CD14-positive monocyte (primary cell): ENCODE measurements around the gene CKAP4. TPM values are rescaled to one million over a fixed set of nuclear protein-coding genes. Genes with fewer than 3 reads are reported as not detected.

Source experiments
- DNase-seq, 3 donors: peaks; one replicate each; pipeline ENCODE4 v3.0.0-alpha.2; 2011 to 2022
- H2AFZ ChIP-seq: 2 replicates; pipeline ENCODE4 v1.6.0; 2012; ENCODE audit warnings: mild to moderate bottlenecking, low read depth, low read length, inconsistent platforms; ENCODE audit not compliant: insufficient read depth, poor library complexity, severe bottlenecking
- H3K27ac ChIP-seq, 2 donors: 1 replicate in 1 of 2; 2 replicates in 1 of 2; pipeline ENCODE4 v1.5.1; 2012 to 2013; ENCODE audit warnings: low read length in 2 of 2, control low read depth in 1 of 2, inconsistent platforms in 1 of 2, low read depth in 1 of 2, mild to moderate bottlenecking in 1 of 2
- H3K27me3 ChIP-seq, 2 donors: one replicate each; pipeline versions ENCODE4 v1.6.0 to v1.6.1; 2011 to 2013; ENCODE audit warnings: low read length in 2 of 2; ENCODE audit not compliant: control insufficient read depth in 2 of 2, insufficient read depth in 2 of 2
- H3K36me3 ChIP-seq, 2 donors: replicated peaks in 1 of 2; 1 replicate in 1 of 2; 2 replicates in 1 of 2; pipeline versions ENCODE4 v1.5.1 to v1.6.1; 2012 to 2013; ENCODE audit warnings: low read length in 2 of 2, control low read depth in 1 of 2, inconsistent platforms in 1 of 2, mild to moderate bottlenecking in 1 of 2; ENCODE audit not compliant: insufficient read depth in 2 of 2, control insufficient read depth in 1 of 2
- H3K4me1 ChIP-seq, 2 donors: 1 replicate in 1 of 2; 2 replicates in 1 of 2; pipeline versions ENCODE4 v1.5.1 to v1.6.1; 2012 to 2013; ENCODE audit warnings: low read length in 2 of 2, control low read depth in 1 of 2, inconsistent platforms in 1 of 2, mild to moderate bottlenecking in 1 of 2, moderate library complexity in 1 of 2; ENCODE audit not compliant: insufficient read depth in 2 of 2, control insufficient read depth in 1 of 2
- H3K4me2 ChIP-seq: replicated peaks from 2 replicates; pipeline ENCODE3; 2012; ENCODE audit warnings: low read length, moderate library complexity, mild to moderate bottlenecking; ENCODE audit not compliant: poor library complexity, severe bottlenecking; ENCODE audit errors: extremely low read depth
- H3K4me3 ChIP-seq, 3 experiments: fragments of 200-600 bp in 1 of 3; sonication (generic) in 1 of 3; replicated peaks in 1 of 3; 1 replicate in 2 of 3; 2 replicates in 1 of 3; pipeline ENCODE4 v1.5.1; 2011 to 2013; ENCODE audit warnings: low read length in 3 of 3, mild to moderate bottlenecking in 3 of 3, control low read depth in 2 of 3, low read depth in 2 of 3, inconsistent platforms in 1 of 3, moderate library complexity in 1 of 3
- H3K79me2 ChIP-seq: 2 replicates; pipeline ENCODE4 v1.6.0; 2012; ENCODE audit warnings: mild to moderate bottlenecking, control low read depth, inconsistent platforms, low read length, moderate library complexity; ENCODE audit not compliant: insufficient read depth
- H3K9ac ChIP-seq: 2 replicates; pipeline ENCODE4 v1.6.0; 2017; ENCODE audit warnings: low read length, mild to moderate bottlenecking; ENCODE audit not compliant: insufficient read depth, poor library complexity, severe bottlenecking
- H3K9me3 ChIP-seq, 2 donors: replicated peaks in 1 of 2; 1 replicate in 1 of 2; 2 replicates in 1 of 2; pipeline versions ENCODE4 v1.5.1 to v1.6.1; 2012 to 2013; ENCODE audit warnings: low read length in 2 of 2, control low read depth in 1 of 2; ENCODE audit not compliant: control insufficient read depth in 1 of 2, insufficient read depth in 1 of 2
- H4K20me1 ChIP-seq: 2 replicates; pipeline ENCODE4 v1.6.0; 2012; ENCODE audit warnings: mild to moderate bottlenecking, low read length, control low read depth, moderate library complexity; ENCODE audit not compliant: insufficient read depth
- H3K27ac Mint-ChIP-seq, 7 donors: one replicate each; pipeline ENCODE4 v1.8.0; 2020; ENCODE audit warnings: mild to moderate bottlenecking in 7 of 7, mixed read lengths in 7 of 7, moderate library complexity in 6 of 7, inconsistent platforms in 2 of 7
- H3K27me3 Mint-ChIP-seq, 3 donors: one replicate each; pipeline ENCODE4 v1.8.0; 2021 to 2022; ENCODE audit warnings: low read depth in 3 of 3, mild to moderate bottlenecking in 3 of 3, mixed read lengths in 3 of 3, moderate library complexity in 3 of 3, inconsistent platforms in 1 of 3
- H3K36me3 Mint-ChIP-seq, 2 donors: one replicate each; pipeline ENCODE4 v1.8.0; 2020; ENCODE audit warnings: mixed read lengths in 2 of 2, inconsistent platforms in 1 of 2, mild to moderate bottlenecking in 1 of 2
- H3K4me1 Mint-ChIP-seq: one replicate; pipeline ENCODE4 v1.8.0; 2020; ENCODE audit warnings: mild to moderate bottlenecking, mixed read lengths
- H3K4me3 Mint-ChIP-seq, 2 donors: one replicate each; pipeline ENCODE4 v1.8.0; 2020; ENCODE audit warnings: mild to moderate bottlenecking in 2 of 2, mixed read lengths in 2 of 2, moderate library complexity in 1 of 2
- H3K9me3 Mint-ChIP-seq, 7 donors: one replicate each; pipeline ENCODE4 v1.8.0; 2020 to 2022; ENCODE audit warnings: mixed read lengths in 7 of 7, mild to moderate bottlenecking in 6 of 7, moderate library complexity in 6 of 7, inconsistent platforms in 2 of 7
- WGBS: methylation state at CpG from one replicate; pipeline ENCODE4 v1.1.5; 2013; ENCODE audit warnings: missing lambda C conversion rate; ENCODE audit not compliant: insufficient coverage; 5-methylcytosine and 5-hydroxymethylcytosine counted together
- intact Hi-C, 2 donors: fragments of 100-400 bp; cut with micrococcal nuclease; formaldehyde crosslinking; loops; one replicate each; pipeline versions ENCODE4 v1.15.0 to v1.15.1; 2023
- polyA plus RNA-seq, 3 donors: library from polyadenylated mRNA; depleted of rRNA in 1 of 3; unstranded in 2 of 3; stranded (reverse) in 1 of 3; fragments of 300-500 nt in 2 of 3; fragments of >200 nt in 1 of 3; fragmentation: Illumina TruSeq in 2 of 3; gene quantifications; 1 replicate in 2 of 3; 2 replicates in 1 of 3; pipeline ENCODE4 v1.2.3, GENCODE V29; 2012 to 2021
- TF ChIP-seq, protein P1 (sequence below): fragments of 200-600 bp; IDR thresholded peaks from one replicate; pipeline ENCODE4 v1.8.0; 2022; ENCODE audit warnings: antibody characterized with exemption, mild to moderate bottlenecking

Gene CKAP4
- polyA plus RNA-seq, 3 donors: 46.9 to 59.4 (median 55.9) TPM

DNA sequence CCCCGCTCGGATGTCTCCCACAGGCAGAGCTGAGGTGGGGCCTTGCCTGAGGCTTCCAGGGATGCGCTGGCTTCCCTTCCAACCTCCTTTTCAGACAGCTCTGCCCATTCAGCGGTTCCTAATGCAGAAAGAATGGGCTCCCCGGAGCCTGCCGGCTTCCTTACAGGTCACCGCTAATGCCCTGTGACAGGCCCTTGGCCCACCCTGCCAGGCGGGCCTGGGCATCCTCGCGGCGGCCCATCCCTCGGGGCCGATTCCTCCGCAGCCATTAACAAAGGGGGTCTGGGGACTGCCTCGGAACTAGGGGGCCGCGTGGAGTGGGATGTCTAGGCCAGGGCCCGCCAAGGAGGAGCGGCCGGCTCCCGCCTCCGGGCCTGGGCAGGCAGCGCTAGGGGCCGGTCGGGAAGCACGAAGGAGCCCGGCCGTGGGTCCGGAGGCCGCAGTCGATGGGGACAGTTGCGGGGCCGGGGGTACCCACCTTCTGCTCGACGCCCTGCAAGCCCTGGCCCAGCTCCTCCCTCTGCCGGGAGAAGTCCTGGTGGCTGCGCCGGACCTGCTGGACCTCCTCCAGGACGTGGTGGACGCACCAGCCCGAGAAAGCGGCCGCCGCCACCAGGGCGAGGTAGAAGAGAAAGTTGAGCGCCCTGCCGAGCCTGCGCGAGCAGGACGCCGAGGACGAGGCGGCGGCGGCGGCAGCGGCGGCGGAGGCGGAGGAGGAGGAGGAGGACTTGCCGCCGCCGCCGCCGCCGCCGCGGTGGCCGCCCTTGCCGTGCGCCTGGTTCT is 738 bp downstream of the CKAP4 start:
- Histone ChIP-seq H3K27ac (peak overlapping the region; percentile 98 to 99), H2AFZ (peak overlapping the region; percentile 68)

DNA sequence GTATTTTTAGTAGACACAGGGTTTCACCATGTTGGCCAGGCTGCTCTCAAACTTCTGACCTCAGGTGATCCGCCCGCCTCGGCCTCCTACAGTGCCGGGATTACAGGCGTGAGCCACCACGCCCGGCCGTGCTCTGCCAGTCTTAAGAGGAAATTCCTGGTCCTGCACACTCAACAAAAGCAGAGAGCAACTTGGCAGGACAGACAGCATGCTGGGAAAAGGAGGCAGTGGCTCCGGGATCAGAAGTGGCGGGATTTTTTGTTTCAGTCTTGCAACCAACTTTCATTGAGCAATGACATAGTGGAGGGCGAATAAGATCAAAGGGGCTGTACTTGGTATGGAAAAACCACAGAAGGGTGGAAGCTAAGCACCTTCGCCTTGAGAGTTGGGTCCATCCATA is 2.1 kb downstream of the CKAP4 start:
- H3K79me2 ChIP-seq: peaks cover 66% of the 10 kb centered on the region
- H3K9ac ChIP-seq: peak overlapping the region; percentile 97
- Mint-ChIP-seq H3K36me3 (peaks cover 32 to 43% of the 10 kb centered on the region in 2 donors), H3K4me1 (peaks cover 58% of the 10 kb centered on the region), H3K27ac (peak overlapping the region; percentile 95 to 99 (median 96)), H3K4me3 (peak overlapping the region; percentile 88 to 89), H3K9me3 (peaks cover 0 to 4% (median 0%) of the 10 kb centered on the region in 7 donors), H3K27me3 (peaks cover 0 to 4% (median 0%) of the 10 kb centered on the region in 3 donors)
- H3K4me1 ChIP-seq: peaks cover 59 to 64% of the 10 kb centered on the region in 2 donors
- H2AFZ ChIP-seq: no peak overlapping the region
- peak in 1 of 3 donors; percentile 21 for DNase-seq
- H3K27ac ChIP-seq: peak overlapping the region; percentile 98 to 99
- WGBS: 64% methylated on average over 5 of the region's 12 CpGs
- H3K36me3 ChIP-seq: peaks cover 17 to 39% of the 10 kb centered on the region in 2 donors
- no peaks in the 10 kb centered on the region for H3K9me3 ChIP-seq
- peaks cover 51% of the 10 kb centered on the region for H4K20me1 ChIP-seq
- intact Hi-C loops: loop anchor here (2.0 to 5.0 kb wide), 5 partner anchors 19 to 112 kb away; partner anchors contain the start of genes TCP11L2 (in 2 of the 2) and POLR3B (in 1 of the 2)
- peak overlapping the region; percentile 98 for H3K4me2 ChIP-seq
- peak overlapping the region in 2 of 3 experiments; percentile 26 to 90 for H3K4me3 ChIP-seq
- TF ChIP-seq, protein P1, sequence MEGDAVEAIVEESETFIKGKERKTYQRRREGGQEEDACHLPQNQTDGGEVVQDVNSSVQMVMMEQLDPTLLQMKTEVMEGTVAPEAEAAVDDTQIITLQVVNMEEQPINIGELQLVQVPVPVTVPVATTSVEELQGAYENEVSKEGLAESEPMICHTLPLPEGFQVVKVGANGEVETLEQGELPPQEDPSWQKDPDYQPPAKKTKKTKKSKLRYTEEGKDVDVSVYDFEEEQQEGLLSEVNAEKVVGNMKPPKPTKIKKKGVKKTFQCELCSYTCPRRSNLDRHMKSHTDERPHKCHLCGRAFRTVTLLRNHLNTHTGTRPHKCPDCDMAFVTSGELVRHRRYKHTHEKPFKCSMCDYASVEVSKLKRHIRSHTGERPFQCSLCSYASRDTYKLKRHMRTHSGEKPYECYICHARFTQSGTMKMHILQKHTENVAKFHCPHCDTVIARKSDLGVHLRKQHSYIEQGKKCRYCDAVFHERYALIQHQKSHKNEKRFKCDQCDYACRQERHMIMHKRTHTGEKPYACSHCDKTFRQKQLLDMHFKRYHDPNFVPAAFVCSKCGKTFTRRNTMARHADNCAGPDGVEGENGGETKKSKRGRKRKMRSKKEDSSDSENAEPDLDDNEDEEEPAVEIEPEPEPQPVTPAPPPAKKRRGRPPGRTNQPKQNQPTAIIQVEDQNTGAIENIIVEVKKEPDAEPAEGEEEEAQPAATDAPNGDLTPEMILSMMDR: no peak
- no peaks in the 10 kb centered on the region for H3K27me3 ChIP-seq

More for the DNA sequence above, 738 bp downstream of the CKAP4 start:
- WGBS: 6% methylated on average over 67 of the region's 71 CpGs
- peaks cover 24 to 31% of the 10 kb centered on the region in 2 donors for H3K36me3 Mint-ChIP-seq
- peak overlapping the region; percentile 60 to 90 (median 77) for H3K4me3 ChIP-seq
- H3K27ac Mint-ChIP-seq: peak overlapping the region; percentile 95 to 99 (median 96)
- no peaks in the 10 kb centered on the region for H3K9me3 ChIP-seq
- TF ChIP-seq, protein P1: no peak
- peaks cover 40% of the 10 kb centered on the region for H4K20me1 ChIP-seq
- H3K27me3 ChIP-seq: no peaks in the 10 kb centered on the region
- H3K4me3 Mint-ChIP-seq: peak overlapping the region; percentile 86 to 88
- peaks cover 0 to 4% (median 0%) of the 10 kb centered on the region in 7 donors for H3K9me3 Mint-ChIP-seq
- peak overlapping the region; percentile 97 for H3K9ac ChIP-seq
- peak; percentile 30 to 59 (median 45) for DNase-seq
- peaks cover 71% of the 10 kb centered on the region for H3K4me1 Mint-ChIP-seq
- H3K27me3 Mint-ChIP-seq: peaks cover 0 to 4% (median 0%) of the 10 kb centered on the region in 3 donors
- H3K36me3 ChIP-seq: peaks cover 9 to 30% of the 10 kb centered on the region in 2 donors
- intact Hi-C loops: loop anchor here (2.0 to 5.0 kb wide), 5 partner anchors 20 to 110 kb away; partner anchors contain the start of genes TCP11L2 (in 2 of the 2) and POLR3B (in 1 of the 2)
- H3K4me2 ChIP-seq: peak overlapping the region; percentile 98
- H3K79me2 ChIP-seq: peaks cover 56% of the 10 kb centered on the region
- peaks cover 72 to 77% of the 10 kb centered on the region in 2 donors for H3K4me1 ChIP-seq
